ENCODE data around the gene RYK. TPM values are rescaled to one million over a fixed set of nuclear protein-coding genes. Genes with fewer than 3 reads are reported as not detected.
A peak's percentile ranks its signal among the peaks of the same experiment; 100 is the strongest.

The RYK gene
- total RNA-seq: 85.0 and 85.1 TPM in 2 replicates

DNA sequence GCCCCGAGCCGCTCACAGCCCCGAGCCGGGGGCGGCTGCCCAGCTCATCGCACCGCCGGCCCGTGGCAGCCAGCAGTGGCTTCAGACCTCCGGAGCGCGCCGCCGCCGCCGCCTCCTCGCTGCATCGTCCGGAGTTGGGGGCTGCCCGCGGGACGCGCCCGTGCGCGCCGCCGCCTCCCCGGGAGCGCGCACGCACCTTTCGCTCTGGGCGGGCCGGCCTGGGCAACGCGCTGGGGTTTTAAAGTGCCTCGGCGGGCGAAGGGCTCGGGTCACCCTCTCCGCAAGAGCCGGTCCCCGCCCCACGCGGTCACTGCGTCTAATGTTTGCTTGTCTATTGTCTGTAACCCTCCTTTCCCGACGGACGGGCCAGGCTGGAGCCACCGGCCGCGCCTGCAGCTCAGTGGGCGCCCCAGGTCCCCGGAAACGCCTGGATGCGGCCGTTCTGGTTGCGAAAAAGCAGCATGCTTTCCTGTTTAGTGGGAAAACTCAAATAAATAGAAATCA lies at the start of gene RYK:
Gene RYK (minus strand): TSS at position 143 of the 504 bp plus-strand sequence. CDS start 205 bp downstream, outside the sequence.
- TF ChIP-seq CTCF (IDR thresholded peaks at IDR 0.05; ENCODE audit: insufficient read depth, low read length, severe bottlenecking): no peak
- peak; percentile 50 for DNase-seq (ENCODE audit: low read depth)
- Histone ChIP-seq H3K36me3 (ENCODE audit: control insufficient read depth, insufficient read depth, low read length) (no peaks in the 10 kb centered on the region), H3K4me3 (ENCODE audit: low read depth, low read length) (peak within 1 kb of the TSS; percentile 68), H3K27me3 (ENCODE audit: control insufficient read depth, insufficient read depth, low read length) (no peaks in the 10 kb centered on the region)
- FAIRE-seq: no peak

DNA sequence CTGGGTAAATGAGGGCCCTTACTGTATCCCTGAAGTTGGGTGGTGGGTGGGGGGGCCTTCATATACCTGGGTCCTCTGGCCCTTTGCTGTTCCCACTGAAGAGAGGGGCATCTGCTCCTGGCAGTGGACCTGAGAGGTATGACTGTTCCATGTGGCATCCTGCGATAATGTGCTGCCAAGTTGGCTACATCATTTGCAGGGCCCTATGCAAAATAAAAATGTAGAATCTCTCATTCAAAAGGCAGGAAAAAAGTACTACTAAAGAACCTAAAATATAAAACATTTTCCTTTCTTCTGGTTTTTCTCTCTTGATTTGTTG lies 49.2 kb upstream of the RYK start:
- no peaks in the 10 kb centered on the region for H3K27me3 ChIP-seq (ENCODE audit: control insufficient read depth, insufficient read depth, low read length)
- no peak for FAIRE-seq
- no peak for DNase-seq (ENCODE audit: low read depth)
- no peak overlapping the region for H3K4me3 ChIP-seq (ENCODE audit: low read depth, low read length)
- H3K36me3 ChIP-seq (ENCODE audit: control insufficient read depth, insufficient read depth, low read length): no peaks in the 10 kb centered on the region
- no peak for TF ChIP-seq CTCF (IDR thresholded peaks at IDR 0.05; ENCODE audit: insufficient read depth, low read length, severe bottlenecking)

GRCh38 chr3:134299185-134299887 lies 48.7 kb upstream of the RYK start:
- no peak overlapping the region for H3K4me3 ChIP-seq (ENCODE audit: low read depth, low read length)
- DNase-seq (ENCODE audit: low read depth) (no peak), FAIRE-seq (no peak)
- no peaks in the 10 kb centered on the region for H3K27me3 ChIP-seq (ENCODE audit: control insufficient read depth, insufficient read depth, low read length)
- TF ChIP-seq CTCF (IDR thresholded peaks at IDR 0.05; ENCODE audit: insufficient read depth, low read length, severe bottlenecking): peak; percentile 38
- no peaks in the 10 kb centered on the region for H3K36me3 ChIP-seq (ENCODE audit: control insufficient read depth, insufficient read depth, low read length)

- Histone ChIP-seq H3K27me3 (ENCODE audit: control insufficient read depth, insufficient read depth, low read length) (no peaks in the 10 kb centered on the region), H3K4me3 (ENCODE audit: low read depth, low read length) (no peak overlapping the region), H3K36me3 (ENCODE audit: control insufficient read depth, insufficient read depth, low read length) (no peaks in the 10 kb centered on the region)
- FAIRE-seq (no peak), DNase-seq (ENCODE audit: low read depth) (no peak)
- TF ChIP-seq CTCF (IDR thresholded peaks at IDR 0.05; ENCODE audit: insufficient read depth, low read length, severe bottlenecking): no peak
These were observed 47.6 kb upstream of the RYK start for GRCh38 chr3:134298249-134298648.

DNA sequence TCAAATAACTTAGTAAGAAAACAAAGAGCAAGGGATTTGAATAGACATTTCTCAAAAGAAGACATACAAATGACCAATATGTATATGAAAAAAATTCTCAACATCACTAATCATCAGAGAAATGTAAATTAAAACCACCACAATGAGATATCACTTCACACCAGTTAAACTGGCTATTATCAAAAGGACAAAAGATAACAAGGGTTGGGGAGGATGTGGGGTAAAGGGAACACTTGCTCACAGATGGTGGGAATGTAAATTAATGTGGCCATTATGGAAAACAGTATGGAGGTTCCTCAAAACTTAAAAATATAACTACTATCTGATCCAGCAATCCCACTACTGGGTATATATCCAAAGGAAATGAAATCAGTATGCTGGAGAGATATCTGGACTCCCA lies 46.0 kb upstream of the RYK start:
- no peak for FAIRE-seq
- TF ChIP-seq CTCF (IDR thresholded peaks at IDR 0.05; ENCODE audit: insufficient read depth, low read length, severe bottlenecking): no peak

GRCh38 chr3:134295930-134296329 lies 45.3 kb upstream of the RYK start:
- Histone ChIP-seq H3K4me3 (ENCODE audit: low read depth, low read length) (no peak overlapping the region), H3K36me3 (ENCODE audit: control insufficient read depth, insufficient read depth, low read length) (no peaks in the 10 kb centered on the region), H3K27me3 (ENCODE audit: control insufficient read depth, insufficient read depth, low read length) (no peaks in the 10 kb centered on the region)
- no peak for FAIRE-seq
- no peak for DNase-seq (ENCODE audit: low read depth)
- TF ChIP-seq CTCF (IDR thresholded peaks at IDR 0.05; ENCODE audit: insufficient read depth, low read length, severe bottlenecking): no peak

More for the DNA sequence above, 46.0 kb upstream of the RYK start:
- no peaks in the 10 kb centered on the region for H3K27me3 ChIP-seq (ENCODE audit: control insufficient read depth, insufficient read depth, low read length)
- no peak overlapping the region for H3K4me3 ChIP-seq (ENCODE audit: low read depth, low read length)
- H3K36me3 ChIP-seq (ENCODE audit: control insufficient read depth, insufficient read depth, low read length): no peaks in the 10 kb centered on the region
- DNase-seq (ENCODE audit: low read depth): no peak
